ENCODE data around the gene ADM. TPM values are rescaled to one million over a fixed set of nuclear protein-coding genes. Genes with fewer than 3 reads are reported as not detected.

ADM gene
- total RNA-seq, 4 donors from 2014 or later, result 234 to 350 (median 298) TPM

GRCh38 chr11:10328314-10329098 lies 23.6 kb downstream of the ADM start:
- no peak for TF ChIP-seq CTCF (IDR thresholded peaks at IDR 0.05; ENCODE audit: low read depth)

DNA sequence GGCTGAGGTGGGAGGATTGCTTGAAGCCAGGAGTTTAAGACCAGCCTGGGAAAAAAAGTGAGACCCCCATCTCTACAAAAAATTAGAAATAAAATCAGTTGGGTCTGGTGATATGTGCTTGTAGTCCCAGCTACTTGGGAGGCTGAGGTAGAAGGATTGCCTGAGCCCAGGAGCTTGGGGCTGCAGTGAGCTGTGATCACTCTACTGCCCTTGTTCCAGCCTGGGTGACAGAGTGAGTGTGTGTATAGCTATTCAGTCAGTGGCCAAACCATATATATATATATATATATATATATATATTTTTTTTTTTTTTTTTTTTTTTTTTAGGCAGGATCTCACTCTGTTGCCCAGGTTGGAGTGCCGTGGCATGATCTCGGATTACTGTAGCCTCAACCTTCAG lies 24.5 kb downstream of the ADM start:
- no peak for TF ChIP-seq CTCF (IDR thresholded peaks at IDR 0.05; ENCODE audit: low read depth)

DNA sequence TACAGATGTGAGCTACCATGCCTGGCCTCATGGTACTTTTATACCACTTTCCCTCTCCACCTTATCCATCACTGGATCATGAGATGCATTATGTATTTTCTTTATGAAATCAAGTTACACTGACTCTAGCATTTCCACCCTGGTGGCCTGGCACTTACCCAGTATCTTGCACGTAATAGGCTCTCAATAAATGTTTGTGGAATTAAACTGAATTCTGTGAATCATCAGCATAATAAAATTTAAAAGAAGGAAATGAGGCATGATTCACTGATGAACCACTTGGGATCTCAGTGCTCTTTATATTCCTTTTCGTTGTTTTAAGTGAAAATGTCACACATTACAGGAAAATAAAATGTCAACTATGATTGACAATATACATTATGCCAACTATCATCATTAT lies 25.1 kb downstream of the ADM start:
- TF ChIP-seq CTCF (IDR thresholded peaks at IDR 0.05; ENCODE audit: low read depth), result no peak

DNA sequence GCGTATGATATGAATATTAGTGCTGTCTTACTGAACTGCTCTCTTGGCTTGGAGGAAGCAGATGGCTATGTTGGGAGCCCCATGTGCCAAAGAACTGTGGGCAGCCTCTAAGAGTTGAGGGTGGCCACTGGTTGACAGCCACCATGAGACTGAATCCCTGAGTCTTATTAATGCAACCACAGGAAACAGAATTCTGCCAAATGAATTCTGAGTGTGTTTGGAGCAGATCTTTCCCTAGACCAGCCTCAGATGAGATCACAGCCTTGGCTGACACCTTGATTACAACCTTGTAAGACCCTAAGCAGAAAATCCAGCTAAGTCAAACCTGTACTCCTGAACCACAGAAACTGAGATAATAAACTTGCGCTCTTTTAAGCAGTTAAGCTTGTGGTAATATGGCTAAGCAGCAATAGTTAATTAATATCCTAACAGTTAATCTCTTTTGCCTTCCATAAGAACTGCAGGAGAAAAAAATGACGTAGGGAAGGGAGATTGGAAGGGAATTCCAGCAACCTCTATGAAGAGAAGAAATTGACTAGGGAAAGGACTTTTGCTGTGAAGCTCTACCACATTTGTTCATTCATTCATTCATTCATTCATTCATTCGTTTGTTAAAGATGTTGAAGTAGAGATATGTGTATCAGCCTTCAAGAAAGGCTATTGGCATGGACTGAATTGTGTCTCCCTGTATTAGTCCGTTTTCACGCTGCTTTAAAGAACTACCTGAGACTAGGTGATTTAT lies 26.8 kb downstream of the ADM start:
- no peak for TF ChIP-seq CTCF (IDR thresholded peaks at IDR 0.05; ENCODE audit: low read depth)

- no peak for TF ChIP-seq CTCF (IDR thresholded peaks at IDR 0.05; ENCODE audit: low read depth)
These were observed 28.6 kb downstream of the ADM start for GRCh38 chr11:10333490-10333889.

DNA sequence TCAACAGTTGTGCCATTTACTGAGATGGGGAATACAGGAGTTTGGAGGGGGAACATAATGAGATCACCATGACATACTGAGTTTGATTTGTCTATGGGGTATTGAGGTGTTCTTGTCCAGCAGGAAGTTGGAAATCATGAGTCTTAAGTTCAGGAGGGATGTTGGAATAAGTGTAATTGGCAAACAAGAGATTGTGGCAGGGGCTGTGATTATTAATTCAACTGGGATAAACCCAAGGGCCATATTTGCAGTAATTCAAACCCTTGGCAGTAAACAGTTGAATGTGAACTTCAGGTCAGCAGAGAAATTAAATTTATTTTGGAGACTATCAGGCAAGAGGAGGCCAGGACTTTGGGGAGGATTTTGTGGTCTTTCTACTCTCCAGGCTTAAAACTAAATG lies 33.4 kb downstream of the ADM start:
- no peak for TF ChIP-seq CTCF (IDR thresholded peaks at IDR 0.05; ENCODE audit: low read depth)

DNA sequence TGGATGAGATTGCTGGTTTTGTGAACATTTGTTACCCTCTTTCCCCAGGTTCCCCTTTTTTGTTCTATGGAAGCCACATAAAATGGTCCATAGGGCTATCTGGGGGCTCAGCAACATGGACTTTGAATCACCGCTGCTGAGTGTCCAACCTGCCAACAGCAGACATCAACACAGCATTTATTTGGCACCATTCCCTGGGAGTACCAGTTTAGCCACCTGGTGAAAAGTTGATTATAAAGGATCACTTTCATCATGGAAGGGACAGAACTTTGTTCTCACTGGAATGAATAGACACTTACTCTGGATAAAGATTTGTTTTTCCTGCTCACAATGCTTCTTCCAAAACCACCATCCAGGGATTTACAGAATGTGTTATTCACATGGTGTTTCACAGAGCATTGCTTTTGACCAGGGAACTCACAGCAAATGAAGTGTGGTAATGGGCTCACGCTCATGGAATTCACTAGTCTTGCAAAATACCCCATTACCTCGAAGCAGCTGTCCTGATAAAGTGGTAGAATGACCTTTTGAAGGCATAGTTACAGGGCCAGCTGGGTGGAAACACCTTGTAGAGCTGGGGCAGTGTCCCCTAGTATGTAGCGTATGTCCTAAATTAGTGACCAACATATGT lies 43.9 kb downstream of the ADM start:
- TF ChIP-seq CTCF (IDR thresholded peaks at IDR 0.05; ENCODE audit: low read depth), result no peak
